T-helper 2 cell treated with Interferon-gamma antibody and Interleukin-4, amounts not matched to agents 100 ng/mL and 5 ng/mL, for 36 hours (primary cell): ENCODE data around the gene CACNA1C. TPM values are rescaled to one million over a fixed set of nuclear protein-coding genes. Genes with fewer than 3 reads are reported as not detected.

Experiments
- intact Hi-C: fragments of 100-400 bp; cut with micrococcal nuclease; formaldehyde crosslinking; loops from one replicate; pipeline ENCODE4 v1.15.1; 2023
- total RNA-seq: library from RNA; stranded (reverse); gene quantifications from 2 replicates; pipeline ENCODE4 v1.2.3, GENCODE V29; 2022

CACNA1C gene
- total RNA-seq, 1 donor from 2014 or later, result 0.09 TPM

- intact Hi-C loops, result no loop called here
Observed at GRCh38 chr12:2566161-2566560, 513.4 kb downstream of the CACNA1C start.

GRCh38 chr12:2567711-2568110, 514.9 kb downstream of the CACNA1C start:
- intact Hi-C loops, result no loop called here

DNA sequence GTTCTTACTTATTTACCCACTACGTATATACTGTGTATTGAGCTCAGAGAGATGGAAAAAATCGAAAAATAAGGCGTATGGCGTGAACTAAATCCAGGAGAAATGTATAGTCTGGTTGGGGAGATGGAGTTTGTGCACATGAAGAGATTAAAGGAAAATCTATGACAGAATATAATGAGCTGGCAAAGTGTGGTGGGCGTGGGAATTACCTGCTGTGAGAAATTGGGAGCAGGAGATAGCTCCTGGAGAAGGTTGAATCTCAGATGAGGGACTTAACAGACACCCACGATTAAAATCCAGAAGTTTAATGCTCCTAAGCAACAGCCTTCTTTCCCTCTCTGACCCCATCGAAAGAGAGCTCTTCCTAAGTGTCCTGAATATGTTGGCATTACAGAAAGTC, 517.8 kb downstream of the CACNA1C start:
- intact Hi-C loops, result no loop called here

GRCh38 chr12:2574355-2574935, 521.7 kb downstream of the CACNA1C start:
- intact Hi-C loops, result no loop called here

- intact Hi-C loops, result no loop called here
Observed at GRCh38 chr12:2575245-2575644, 522.5 kb downstream of the CACNA1C start.

DNA sequence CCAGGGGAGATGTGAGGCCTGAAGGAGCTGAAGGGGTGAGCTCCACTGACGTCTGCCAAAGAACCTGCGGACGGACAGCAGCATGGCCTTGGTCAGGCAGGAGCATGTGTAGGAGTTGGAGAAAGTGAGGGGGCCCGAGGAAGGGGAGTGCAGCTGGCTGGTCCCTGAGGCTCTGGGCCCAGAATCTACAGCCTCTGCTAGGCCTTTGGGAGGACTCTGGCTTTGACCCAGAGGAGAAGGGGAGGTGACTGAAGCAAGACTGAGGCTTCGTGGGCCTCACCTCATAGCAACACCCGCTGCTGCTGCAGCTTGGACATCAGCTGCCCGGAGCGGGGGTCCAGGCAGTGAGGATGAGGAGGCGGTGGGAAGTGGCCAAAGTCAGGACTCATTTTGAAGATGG, 525.4 kb downstream of the CACNA1C start:
- intact Hi-C loops, result no loop called here

GRCh38 chr12:2578772-2579171, 526.0 kb downstream of the CACNA1C start:
- intact Hi-C loops, result no loop called here

GRCh38 chr12:2580821-2581220, 528.0 kb downstream of the CACNA1C start:
- intact Hi-C loops, result no loop called here

- intact Hi-C loops, result no loop called here
Observed at GRCh38 chr12:2581293-2582045, 528.7 kb downstream of the CACNA1C start.

- intact Hi-C loops, result no loop called here
Observed at GRCh38 chr12:2582631-2583030, 529.8 kb downstream of the CACNA1C start.

GRCh38 chr12:2583091-2583497, 530.3 kb downstream of the CACNA1C start:
- intact Hi-C loops, result no loop called here

DNA sequence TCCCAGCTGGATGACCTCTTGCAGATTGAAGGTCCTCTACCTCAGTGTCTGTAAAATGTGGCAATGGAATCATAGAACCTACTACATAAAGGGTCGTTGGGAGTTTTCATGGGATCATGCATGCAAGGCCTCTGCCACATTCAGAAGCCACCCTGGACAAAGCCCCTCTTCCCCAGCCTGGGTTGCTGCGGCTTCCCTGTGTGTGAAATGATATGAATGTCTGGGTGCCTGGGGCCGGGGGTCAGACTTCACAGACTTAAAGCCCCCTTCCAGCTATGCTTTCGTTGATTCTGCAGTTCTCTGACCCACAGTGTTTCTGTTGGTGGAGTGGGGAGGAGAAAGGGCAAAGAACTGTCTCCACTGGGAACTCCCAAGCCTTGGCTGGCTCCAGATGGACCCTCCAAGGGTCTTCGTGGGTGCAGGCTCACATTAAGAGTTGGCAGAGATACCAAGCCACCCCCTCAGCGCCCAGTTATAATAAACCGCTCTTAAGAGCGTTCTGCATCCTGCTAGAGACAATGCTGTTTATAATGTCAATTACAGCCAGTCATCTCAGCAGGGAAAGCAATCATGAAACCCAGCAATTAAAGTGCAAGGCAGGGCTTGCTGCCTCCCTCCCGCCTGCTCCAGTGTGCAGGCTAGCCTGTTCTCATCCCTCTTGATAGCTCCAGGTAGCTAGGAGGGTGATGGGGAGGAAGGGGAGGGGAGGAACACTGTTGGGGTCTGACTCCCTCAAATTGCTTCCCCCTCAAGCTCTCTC, 531.0 kb downstream of the CACNA1C start:
- intact Hi-C loops, result no loop called here

- intact Hi-C loops, result no loop called here
Observed at GRCh38 chr12:2586156-2587038, 533.6 kb downstream of the CACNA1C start.

DNA sequence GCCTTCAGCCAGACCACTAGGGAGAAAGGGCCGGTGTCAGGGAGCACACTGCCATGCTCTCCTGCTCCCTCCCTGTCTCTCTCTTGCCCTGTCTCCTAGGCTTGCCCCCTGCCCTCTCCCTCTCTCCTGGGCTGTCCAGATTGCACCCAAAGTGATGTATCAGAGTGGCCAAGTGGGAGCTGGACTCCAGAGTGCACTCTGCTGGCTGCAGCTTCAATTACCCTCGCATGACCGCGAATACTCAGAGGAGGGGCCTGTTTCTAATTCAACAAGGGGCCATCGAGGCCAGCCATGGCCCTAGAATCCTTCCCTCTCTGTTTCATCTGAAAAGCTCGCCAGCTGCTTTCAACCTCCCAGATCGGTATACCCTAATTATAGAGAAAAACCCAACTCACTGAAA, 535.6 kb downstream of the CACNA1C start:
- intact Hi-C loops, result no loop called here

DNA sequence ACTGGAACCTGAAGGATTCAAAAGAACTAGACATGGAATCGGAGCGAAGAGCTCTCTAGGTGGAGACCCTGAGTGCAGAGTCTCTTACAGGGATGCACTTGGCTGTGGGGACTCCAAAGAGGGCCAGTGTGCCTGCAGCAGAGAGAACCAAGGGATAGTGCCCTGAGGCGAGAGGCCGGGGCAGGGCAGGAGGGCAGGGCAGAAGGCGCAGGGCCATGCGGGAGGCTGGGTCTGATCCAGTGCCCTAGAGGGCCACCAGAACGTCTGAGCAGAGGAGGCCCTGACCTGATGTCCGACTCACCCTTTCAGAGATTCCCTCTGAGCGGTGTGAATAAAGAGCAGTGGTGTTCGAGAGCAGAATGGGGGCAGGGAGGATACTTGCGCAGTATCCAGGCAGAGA, 536.6 kb downstream of the CACNA1C start:
- intact Hi-C loops, result no loop called here

GRCh38 chr12:2593045-2593444, 540.3 kb downstream of the CACNA1C start:
- intact Hi-C loops, result no loop called here

- intact Hi-C loops, result no loop called here
Observed at GRCh38 chr12:2596441-2596840, 543.7 kb downstream of the CACNA1C start.

DNA sequence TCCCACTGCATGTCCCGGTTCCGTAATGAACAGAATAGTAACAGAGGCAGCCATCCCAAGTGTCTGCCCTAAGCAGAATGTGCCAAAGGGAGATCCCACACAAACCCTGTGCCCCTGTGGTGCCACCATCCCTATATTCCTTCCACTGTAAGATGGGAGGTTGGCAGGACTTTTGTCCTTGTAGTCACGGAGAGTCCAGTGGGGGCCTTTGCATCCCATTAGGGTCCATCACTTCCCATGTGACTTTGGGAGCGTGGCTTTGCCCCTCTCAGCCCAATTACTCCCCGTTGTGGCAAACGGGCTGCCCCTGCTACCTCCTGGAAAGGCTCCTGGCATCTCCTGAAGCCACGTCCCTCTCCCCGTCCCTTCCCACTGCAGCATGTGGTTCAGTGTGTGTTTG, 552.5 kb downstream of the CACNA1C start:
- intact Hi-C loops, result no loop called here

- intact Hi-C loops, result no loop called here
Observed at GRCh38 chr12:2606186-2606910, 553.6 kb downstream of the CACNA1C start.

DNA sequence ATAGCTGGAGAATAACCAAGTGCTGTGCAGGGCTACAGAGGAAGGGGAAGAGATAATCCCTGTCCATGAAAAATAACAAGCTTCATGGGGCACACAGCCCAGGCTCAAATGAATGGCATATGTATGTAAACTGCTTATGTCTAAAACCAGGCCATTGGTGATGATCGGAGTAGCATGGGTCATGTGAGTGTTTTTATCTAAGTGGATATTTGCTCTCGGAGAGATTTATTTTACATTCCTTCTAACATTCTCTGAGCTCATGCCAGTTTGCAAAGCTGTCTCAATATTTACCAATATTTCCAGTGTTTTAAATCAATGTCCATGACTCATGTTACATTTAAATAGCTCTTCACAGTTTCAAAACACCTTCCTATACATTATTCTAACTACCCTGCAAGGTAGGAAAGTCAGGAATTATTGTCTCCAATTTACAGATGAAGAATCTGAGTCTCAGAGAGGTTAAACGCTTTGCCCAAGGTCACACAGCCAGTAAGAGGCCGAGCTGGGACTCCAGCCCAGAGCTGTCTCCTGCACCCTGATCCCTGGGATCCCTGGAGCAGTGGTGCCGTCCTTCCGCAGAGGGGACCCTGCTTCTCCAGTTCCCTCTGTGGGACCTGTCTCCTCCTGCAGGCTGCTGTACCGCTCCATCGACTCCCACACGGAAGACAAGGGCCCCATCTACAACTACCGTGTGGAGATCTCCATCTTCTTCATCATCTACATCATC, 555.3 kb downstream of the CACNA1C start:
- intact Hi-C loops, result no loop called here
